ENCODE data around the gene CA4. TPM values are rescaled to one million over a fixed set of nuclear protein-coding genes. Genes with fewer than 3 reads are reported as not detected.

CA4 gene
- polyA plus RNA-seq, 1 donor: 1.2 TPM

DNA sequence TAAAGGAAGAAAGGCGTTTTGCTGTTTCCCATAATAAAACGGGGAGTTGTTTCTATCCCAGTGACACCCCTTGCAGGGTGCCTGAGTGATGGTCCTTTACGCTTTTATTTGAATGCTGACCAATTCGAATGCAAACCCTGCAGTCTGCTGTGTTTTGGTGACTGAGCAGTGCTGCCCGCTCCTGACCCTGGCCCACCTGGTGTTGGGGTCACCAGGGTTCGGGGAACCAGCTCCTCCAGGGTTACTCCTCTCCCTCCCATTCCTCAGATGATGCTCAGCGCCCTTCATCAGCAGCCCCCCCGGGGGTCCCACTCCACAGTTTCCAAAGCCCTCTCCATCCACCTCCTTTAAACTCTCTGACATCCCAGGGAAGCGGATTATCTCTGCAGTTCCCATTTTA is 6.0 kb downstream of the CA4 start:
- Histone ChIP-seq H3K4me3 (ENCODE audit: low read length) (no peak overlapping the region), H3K27ac (ENCODE audit: low read length) (no peak overlapping the region), H3K27me3 (ENCODE audit: control insufficient read depth, insufficient read depth, low read length) (peaks cover 31% of the 10 kb centered on the region), H3K36me3 (ENCODE audit: control insufficient read depth, insufficient read depth, low read length) (no peaks in the 10 kb centered on the region), H3K4me1 (ENCODE audit: control insufficient read depth, insufficient read depth, low read length) (peaks cover 13% of the 10 kb centered on the region), H3K9me3 (ENCODE audit: control insufficient read depth, low read depth, low read length) (no peaks in the 10 kb centered on the region)
- no CpG with 5 or more reads among the region's 9 CpGs for WGBS (ENCODE audit: insufficient coverage, low lambda C conversion rate)
- no peak for DNase-seq

GRCh38 chr17:60156746-60157145 is 7.0 kb downstream of the CA4 start:
- no peak for DNase-seq
- H3K27me3 ChIP-seq (ENCODE audit: control insufficient read depth, insufficient read depth, low read length): peaks cover 22% of the 10 kb centered on the region

DNA sequence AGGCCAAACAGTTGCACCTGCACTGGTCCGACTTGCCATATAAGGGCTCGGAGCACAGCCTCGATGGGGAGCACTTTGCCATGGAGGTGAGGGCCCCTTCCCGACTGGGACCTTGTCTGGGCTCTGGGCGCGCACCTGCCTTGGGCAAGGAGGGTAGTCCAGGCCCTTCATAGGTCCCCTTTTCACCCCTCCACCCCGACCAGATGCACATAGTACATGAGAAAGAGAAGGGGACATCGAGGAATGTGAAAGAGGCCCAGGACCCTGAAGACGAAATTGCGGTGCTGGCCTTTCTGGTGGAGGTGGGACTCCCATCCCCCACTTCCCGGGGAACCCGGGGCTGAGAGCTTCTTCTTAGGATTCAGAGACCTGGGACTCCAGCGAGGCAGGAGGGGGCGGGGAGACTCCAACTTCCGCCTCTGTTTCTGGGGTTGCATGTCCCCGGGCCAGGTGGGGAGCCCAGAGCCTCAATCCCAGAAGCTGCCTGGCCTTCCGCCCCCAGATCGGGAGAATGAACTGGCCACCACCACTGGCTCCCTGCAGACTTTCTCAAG is 7.8 kb downstream of the CA4 start:
- Histone ChIP-seq H3K4me3 (ENCODE audit: low read length) (no peak overlapping the region), H3K36me3 (ENCODE audit: control insufficient read depth, insufficient read depth, low read length) (no peaks in the 10 kb centered on the region), H3K4me1 (ENCODE audit: control insufficient read depth, insufficient read depth, low read length) (no peaks in the 10 kb centered on the region), H3K27me3 (ENCODE audit: control insufficient read depth, insufficient read depth, low read length) (peaks cover 13% of the 10 kb centered on the region), H3K27ac (ENCODE audit: low read length) (no peak overlapping the region), H3K9me3 (ENCODE audit: control insufficient read depth, low read depth, low read length) (no peaks in the 10 kb centered on the region)
- no peak for DNase-seq
- WGBS (ENCODE audit: insufficient coverage, low lambda C conversion rate): no CpG with 5 or more reads among the region's 18 CpGs

More at GRCh38 chr17:60156746-60157145, 7.0 kb downstream of the CA4 start:
- H3K4me1 ChIP-seq (ENCODE audit: control insufficient read depth, insufficient read depth, low read length): peaks cover 5% of the 10 kb centered on the region
- H3K36me3 ChIP-seq (ENCODE audit: control insufficient read depth, insufficient read depth, low read length): no peaks in the 10 kb centered on the region
- no CpG with 5 or more reads among the region's 8 CpGs for WGBS (ENCODE audit: insufficient coverage, low lambda C conversion rate)
- no peak overlapping the region for H3K27ac ChIP-seq (ENCODE audit: low read length)
- H3K4me3 ChIP-seq (ENCODE audit: low read length): no peak overlapping the region
- no peaks in the 10 kb centered on the region for H3K9me3 ChIP-seq (ENCODE audit: control insufficient read depth, low read depth, low read length)

GRCh38 chr17:60158751-60159478 is 9.1 kb downstream of the CA4 start:
- peaks cover 10% of the 10 kb centered on the region for H3K27me3 ChIP-seq (ENCODE audit: control insufficient read depth, insufficient read depth, low read length)
- no peaks in the 10 kb centered on the region for H3K36me3 ChIP-seq (ENCODE audit: control insufficient read depth, insufficient read depth, low read length)
- no peak overlapping the region for H3K27ac ChIP-seq (ENCODE audit: low read length)
- no peaks in the 10 kb centered on the region for H3K4me1 ChIP-seq (ENCODE audit: control insufficient read depth, insufficient read depth, low read length)
- WGBS (ENCODE audit: insufficient coverage, low lambda C conversion rate): no CpG with 5 or more reads among the region's 19 CpGs
- no peak overlapping the region for H3K4me3 ChIP-seq (ENCODE audit: low read length)
- no peak for DNase-seq
- H3K9me3 ChIP-seq (ENCODE audit: control insufficient read depth, low read depth, low read length): no peaks in the 10 kb centered on the region

DNA sequence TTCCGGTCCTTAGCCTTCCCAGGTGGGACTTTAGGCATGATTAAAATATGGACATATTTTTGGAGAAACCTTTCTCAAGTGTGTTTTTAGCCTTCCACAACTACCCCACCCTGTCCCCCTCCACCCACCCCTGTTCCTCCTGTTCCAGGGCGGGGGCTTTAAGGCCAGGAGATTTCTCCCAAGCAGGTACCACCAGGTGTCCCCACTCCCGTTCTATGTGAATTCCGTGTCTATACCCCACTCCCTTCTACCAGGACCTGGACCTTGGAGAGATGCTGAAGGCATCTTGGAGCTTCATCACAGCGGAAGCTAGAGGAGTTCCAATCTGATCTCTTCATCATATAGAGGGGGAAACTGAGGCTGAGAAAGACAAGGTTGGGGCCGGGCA is 9.7 kb downstream of the CA4 start:
- no peaks in the 10 kb centered on the region for H3K9me3 ChIP-seq (ENCODE audit: control insufficient read depth, low read depth, low read length)
- no peak overlapping the region for H3K4me3 ChIP-seq (ENCODE audit: low read length)
- H3K4me1 ChIP-seq (ENCODE audit: control insufficient read depth, insufficient read depth, low read length): no peaks in the 10 kb centered on the region
- peaks cover 9% of the 10 kb centered on the region for H3K27me3 ChIP-seq (ENCODE audit: control insufficient read depth, insufficient read depth, low read length)
- H3K36me3 ChIP-seq (ENCODE audit: control insufficient read depth, insufficient read depth, low read length): no peaks in the 10 kb centered on the region
- WGBS (ENCODE audit: insufficient coverage, low lambda C conversion rate): no CpG with 5 or more reads among the region's 6 CpGs
- DNase-seq: no peak
- H3K27ac ChIP-seq (ENCODE audit: low read length): no peak overlapping the region

DNA sequence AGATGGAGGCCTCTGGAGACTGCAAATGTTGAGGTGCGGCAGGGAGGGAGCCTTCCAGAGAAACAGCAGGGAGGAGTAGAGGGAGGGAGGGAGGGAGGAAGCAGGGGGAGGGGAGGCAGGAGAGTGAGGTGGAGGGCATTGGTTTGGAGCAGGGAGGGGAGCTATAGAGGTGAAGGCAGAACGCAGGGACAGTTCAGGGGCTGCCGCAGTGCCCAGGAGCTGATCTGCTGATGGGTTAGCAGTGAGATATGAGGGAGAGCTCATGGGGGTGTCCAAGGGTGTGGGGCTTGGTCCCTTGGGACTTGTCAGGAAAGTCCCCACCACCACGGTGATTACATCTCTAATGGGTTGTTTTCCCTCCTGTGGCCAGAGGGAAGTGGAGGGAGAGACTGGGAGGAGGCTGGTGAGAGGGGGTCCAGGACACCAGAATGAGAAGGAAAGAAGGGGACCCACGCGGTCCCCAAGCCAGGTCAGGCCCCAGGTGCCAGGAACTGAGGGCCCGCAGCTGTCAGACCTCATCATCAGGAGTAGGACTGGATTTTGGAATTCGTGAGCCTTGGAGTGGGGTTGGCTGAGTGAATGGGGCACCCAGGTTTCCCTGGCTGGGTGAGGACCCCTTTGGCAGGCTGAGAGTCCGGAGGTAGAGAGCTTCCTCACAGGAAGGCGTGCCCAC is 11.2 kb downstream of the CA4 start:
- Histone ChIP-seq H3K4me1 (ENCODE audit: control insufficient read depth, insufficient read depth, low read length) (peaks cover 8% of the 10 kb centered on the region), H3K27ac (ENCODE audit: low read length) (no peak overlapping the region), H3K27me3 (ENCODE audit: control insufficient read depth, insufficient read depth, low read length) (peaks cover 6% of the 10 kb centered on the region), H3K9me3 (ENCODE audit: control insufficient read depth, low read depth, low read length) (no peaks in the 10 kb centered on the region), H3K4me3 (ENCODE audit: low read length) (no peak overlapping the region), H3K36me3 (ENCODE audit: control insufficient read depth, insufficient read depth, low read length) (no peaks in the 10 kb centered on the region)
- no peak for DNase-seq
- WGBS (ENCODE audit: insufficient coverage, low lambda C conversion rate): no CpG with 5 or more reads among the region's 10 CpGs

- Histone ChIP-seq H3K4me1 (ENCODE audit: control insufficient read depth, insufficient read depth, low read length) (peaks cover 11% of the 10 kb centered on the region), H3K27me3 (ENCODE audit: control insufficient read depth, insufficient read depth, low read length) (peaks cover 6% of the 10 kb centered on the region), H3K9me3 (ENCODE audit: control insufficient read depth, low read depth, low read length) (no peaks in the 10 kb centered on the region), H3K27ac (ENCODE audit: low read length) (no peak overlapping the region), H3K36me3 (ENCODE audit: control insufficient read depth, insufficient read depth, low read length) (no peaks in the 10 kb centered on the region), H3K4me3 (ENCODE audit: low read length) (no peak overlapping the region)
- 60% methylated on average over 1 of the region's 17 CpGs for WGBS (ENCODE audit: insufficient coverage, low lambda C conversion rate)
- no peak for DNase-seq
Measured at GRCh38 chr17:60161598-60162330, 12.0 kb downstream of the CA4 start.

GRCh38 chr17:60163108-60163784 is 13.5 kb downstream of the CA4 start:
- no peak for DNase-seq
- no CpG with 5 or more reads among the region's 20 CpGs for WGBS (ENCODE audit: insufficient coverage, low lambda C conversion rate)
- Histone ChIP-seq H3K4me1 (ENCODE audit: control insufficient read depth, insufficient read depth, low read length) (peaks cover 11% of the 10 kb centered on the region), H3K36me3 (ENCODE audit: control insufficient read depth, insufficient read depth, low read length) (no peaks in the 10 kb centered on the region), H3K9me3 (ENCODE audit: control insufficient read depth, low read depth, low read length) (no peaks in the 10 kb centered on the region), H3K27ac (ENCODE audit: low read length) (no peak overlapping the region), H3K4me3 (ENCODE audit: low read length) (no peak overlapping the region), H3K27me3 (ENCODE audit: control insufficient read depth, insufficient read depth, low read length) (peaks cover 6% of the 10 kb centered on the region)

- no peak for DNase-seq
- H3K9me3 ChIP-seq (ENCODE audit: control insufficient read depth, low read depth, low read length): no peaks in the 10 kb centered on the region
- 88% methylated on average over 2 of the region's 6 CpGs for WGBS (ENCODE audit: insufficient coverage, low lambda C conversion rate)
- peaks cover 12% of the 10 kb centered on the region for H3K4me1 ChIP-seq (ENCODE audit: control insufficient read depth, insufficient read depth, low read length)
- no peak overlapping the region for H3K4me3 ChIP-seq (ENCODE audit: low read length)
- no peak overlapping the region for H3K27ac ChIP-seq (ENCODE audit: low read length)
- H3K36me3 ChIP-seq (ENCODE audit: control insufficient read depth, insufficient read depth, low read length): no peaks in the 10 kb centered on the region
- peaks cover 6% of the 10 kb centered on the region for H3K27me3 ChIP-seq (ENCODE audit: control insufficient read depth, insufficient read depth, low read length)
Measured at GRCh38 chr17:60164164-60164563, 14.4 kb downstream of the CA4 start.

DNA sequence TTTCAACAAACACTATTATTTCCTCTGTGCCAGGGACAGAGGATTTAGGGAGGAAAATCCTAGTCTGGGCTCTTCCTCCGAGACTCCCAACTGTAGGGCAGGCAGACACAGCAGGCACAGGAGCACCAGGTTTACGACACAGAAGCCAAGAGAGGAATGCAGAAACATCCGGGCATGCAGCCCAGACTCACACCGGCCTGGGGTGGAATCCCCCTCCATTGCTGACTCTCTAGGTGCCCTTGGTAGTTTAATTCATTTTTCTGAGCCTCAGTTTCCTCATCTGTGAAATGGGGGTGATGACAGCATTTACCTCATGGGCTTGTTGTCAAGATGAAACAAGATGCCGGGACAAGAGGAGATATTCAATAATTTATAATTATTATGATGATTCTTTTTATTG is 14.9 kb downstream of the CA4 start:
- no peaks in the 10 kb centered on the region for H3K9me3 ChIP-seq (ENCODE audit: control insufficient read depth, low read depth, low read length)
- DNase-seq: no peak
- no peaks in the 10 kb centered on the region for H3K36me3 ChIP-seq (ENCODE audit: control insufficient read depth, insufficient read depth, low read length)
- H3K27ac ChIP-seq (ENCODE audit: low read length): no peak overlapping the region
- no peak overlapping the region for H3K4me3 ChIP-seq (ENCODE audit: low read length)
- no CpG with 5 or more reads among the region's 5 CpGs for WGBS (ENCODE audit: insufficient coverage, low lambda C conversion rate)
- peaks cover 4% of the 10 kb centered on the region for H3K27me3 ChIP-seq (ENCODE audit: control insufficient read depth, insufficient read depth, low read length)
- peaks cover 13% of the 10 kb centered on the region for H3K4me1 ChIP-seq (ENCODE audit: control insufficient read depth, insufficient read depth, low read length)
